Activated T-helper 9 cell treated with anti-CD3 and anti-CD28 coated beads, Interleukin-2, amount 50 U/mL, for 16 hours (primary cell): ENCODE measurements around the gene YTHDC1.
"Not testable (repeated sequence)": the region's sequence is repeated elsewhere in the genome, so short reads cannot be mapped to it uniquely, and the experiment has no call there.

Experiments
- DNase-seq: peaks from one replicate; pipeline ENCODE4 v3.0.0-alpha.2; 2020; ENCODE audit warnings: low read depth

YTHDC1 gene

DNA sequence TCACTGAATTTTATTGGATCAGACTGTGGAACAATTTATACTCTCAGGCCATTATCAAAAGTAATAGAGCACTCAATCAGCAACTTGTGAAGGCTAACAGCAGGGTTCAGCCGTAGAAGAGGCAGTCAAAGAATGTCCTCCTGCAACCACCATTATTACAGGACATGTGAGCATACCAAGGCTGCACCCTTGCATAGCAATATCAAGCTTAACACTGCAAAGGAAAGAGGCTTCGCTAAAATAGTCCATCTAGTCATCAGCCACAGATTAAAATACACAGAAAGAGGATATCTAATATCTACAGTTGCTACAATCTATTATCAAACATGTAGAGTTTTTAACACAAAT is 61.5 kb downstream of the YTHDC1 start:
- DNase-seq: no peak

DNA sequence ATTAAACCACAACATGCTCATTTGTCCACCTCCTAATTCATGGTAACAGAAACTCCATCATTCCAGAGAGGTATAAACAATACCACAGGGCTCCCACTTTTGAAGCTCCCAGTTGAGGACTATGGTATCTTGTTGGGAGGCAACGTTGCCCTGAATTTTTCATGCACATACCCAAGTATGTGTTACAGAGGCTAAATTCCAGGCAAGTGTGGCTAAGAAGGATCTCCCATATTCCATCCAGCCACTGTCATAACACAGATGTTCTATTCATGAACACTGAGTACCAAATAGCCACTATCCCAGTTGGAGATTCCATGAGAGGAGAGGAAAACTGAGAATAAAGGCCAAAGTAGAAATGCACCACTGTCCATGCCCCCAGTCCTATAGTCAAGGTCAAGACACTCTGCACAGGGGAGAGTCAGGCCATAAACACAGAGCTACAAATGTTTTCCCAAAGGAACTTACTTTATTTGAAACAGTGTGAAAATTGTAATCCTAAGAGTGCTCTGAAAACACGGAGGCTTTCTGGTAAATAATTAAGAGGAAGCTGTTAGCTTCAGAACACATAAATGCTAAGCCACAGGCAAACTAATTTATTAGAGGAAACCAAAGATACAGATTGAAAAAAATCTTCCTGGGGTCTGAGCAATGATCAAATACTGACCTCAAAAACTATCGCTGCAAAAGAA is 62.0 kb downstream of the YTHDC1 start:
- DNase-seq: no peak

DNA sequence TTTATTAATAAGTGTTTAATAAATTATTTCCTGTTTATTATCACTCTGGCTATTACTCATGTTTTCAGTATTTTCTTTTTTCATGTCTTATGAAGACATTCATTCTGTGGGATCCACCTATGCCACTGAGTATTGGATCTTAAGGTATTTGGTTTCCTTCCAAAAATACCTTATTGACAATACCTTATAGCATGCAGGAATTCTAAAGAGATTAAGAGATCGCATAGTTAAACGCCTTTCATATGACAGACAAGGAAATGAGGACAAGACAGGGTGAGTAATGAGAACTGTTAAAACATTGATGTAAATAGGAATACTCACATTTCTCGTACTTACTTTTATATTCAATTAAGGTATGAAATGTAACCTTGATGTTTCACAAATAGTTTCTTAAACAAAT is 66.2 kb downstream of the YTHDC1 start:
- DNase-seq: no peak

DNA sequence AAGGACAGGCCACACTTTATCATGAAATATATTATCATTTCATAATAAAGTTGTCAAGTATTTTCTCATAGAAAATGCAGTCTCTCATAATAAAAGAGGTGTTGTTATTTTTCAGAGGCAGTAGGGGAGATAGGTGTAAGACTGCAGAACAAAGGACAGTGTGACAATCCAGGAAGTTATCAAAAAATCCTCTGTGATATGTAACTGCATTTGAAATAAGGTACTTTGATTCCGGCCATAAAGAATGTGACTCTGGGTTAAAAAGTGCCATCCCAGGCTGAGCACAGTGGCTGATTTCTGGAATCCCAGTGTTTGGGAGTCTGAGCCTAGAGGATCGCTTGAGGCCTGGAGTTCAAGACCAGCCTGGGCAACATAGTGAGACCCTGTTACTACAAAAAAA is 66.8 kb downstream of the YTHDC1 start:
- DNase-seq: no peak

DNA sequence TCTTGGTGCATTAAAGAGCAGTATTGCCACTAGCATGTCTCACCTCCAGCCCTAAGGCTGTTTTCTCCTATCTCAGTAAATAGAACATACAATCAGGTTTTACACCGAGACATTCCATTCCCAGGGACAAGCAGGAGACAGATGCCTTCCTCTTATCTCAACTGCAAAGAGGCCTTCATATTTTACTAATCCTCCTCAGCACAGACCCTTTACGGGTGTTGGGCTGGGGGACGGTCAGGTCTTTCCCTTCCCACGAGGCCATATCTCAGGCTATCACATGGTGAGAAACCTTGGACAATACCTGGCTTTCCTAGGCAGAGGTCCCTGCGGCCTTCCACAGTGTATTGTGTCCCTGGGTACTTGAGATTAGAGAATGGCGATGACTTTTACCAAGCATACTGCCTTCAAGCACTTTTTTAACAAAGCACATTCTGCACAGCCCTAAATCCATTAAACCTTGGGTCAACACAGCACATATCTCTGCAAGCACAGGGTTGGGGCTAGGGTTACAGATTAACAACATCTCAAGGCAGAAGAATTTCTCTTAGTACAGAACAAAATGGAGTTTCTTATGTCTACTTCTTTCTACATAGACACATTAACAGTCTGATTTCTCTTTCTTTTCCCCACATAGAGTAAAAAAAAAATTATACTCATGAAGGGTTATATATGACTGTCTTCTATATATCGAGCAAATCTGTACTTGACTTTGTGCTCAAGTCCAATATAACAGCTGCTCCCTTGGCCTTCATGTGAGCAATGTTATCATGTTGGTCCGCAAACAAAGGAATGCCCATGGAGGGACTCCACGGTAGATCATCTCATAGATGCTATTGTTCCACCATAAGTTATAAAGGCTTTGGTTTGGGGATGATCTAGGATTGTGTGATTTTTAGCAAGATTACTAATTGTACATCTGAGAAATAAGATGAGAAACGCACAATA is 67.8 kb downstream of the YTHDC1 start:
- DNase-seq: not testable (repeated sequence)

DNA sequence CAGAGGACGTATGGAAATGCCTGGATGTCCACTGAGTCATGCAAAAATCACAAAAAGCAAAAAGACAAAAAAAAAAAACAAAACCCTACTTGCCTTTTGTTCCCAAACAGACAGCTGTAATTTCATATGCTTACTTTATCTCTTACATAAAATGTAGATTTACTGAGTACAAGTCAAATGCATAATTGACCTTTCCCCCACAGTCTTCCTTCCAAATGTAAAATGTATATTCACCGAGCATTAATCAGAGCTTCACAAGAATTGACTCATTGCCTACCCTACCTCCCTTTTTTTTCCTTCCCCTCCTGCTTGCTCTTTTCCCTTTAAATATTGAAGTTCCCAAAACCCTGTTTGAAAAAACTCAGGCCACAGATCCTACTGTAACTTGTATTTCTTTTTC is 71.9 kb downstream of the YTHDC1 start:
- DNase-seq: no peak

DNA sequence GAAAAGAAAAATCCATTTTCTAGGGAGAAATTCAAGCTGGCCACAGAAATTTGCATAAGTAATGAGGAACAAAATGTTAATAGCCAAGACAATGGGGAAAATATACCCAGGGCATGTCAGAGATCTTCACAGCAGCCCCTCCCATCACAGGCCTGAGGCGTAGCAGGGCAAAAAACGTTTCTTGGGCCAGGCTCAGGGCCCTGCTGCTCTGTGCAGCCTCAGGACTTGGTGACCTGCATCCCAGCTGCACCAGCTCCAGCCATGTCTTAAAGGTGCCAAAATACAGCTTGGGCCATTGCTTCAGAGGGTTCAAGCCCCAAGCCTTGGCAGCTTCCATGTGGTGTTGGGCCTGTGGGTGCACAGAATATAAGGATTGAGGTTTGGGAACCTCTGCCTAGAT is 72.3 kb downstream of the YTHDC1 start:
- DNase-seq: no peak

DNA sequence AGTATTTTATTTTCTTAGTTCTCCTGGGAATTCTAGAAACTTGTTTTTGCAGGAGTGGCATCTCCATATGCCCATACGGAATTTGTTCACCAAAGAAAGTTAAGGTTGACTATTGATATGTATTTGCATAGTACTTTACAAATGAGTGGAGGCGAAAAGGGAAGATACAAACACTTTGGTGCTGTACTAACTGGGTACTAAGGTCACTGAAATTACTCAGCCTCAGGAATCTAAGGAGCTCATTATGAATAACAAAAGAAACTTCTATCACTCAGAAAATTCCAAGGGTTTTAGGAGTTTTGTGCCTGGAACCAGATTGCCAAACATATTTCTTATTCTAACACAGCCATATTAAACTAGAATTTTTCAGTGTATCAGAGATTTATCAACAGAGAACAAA is 77.0 kb downstream of the YTHDC1 start:
- no peak for DNase-seq

DNA sequence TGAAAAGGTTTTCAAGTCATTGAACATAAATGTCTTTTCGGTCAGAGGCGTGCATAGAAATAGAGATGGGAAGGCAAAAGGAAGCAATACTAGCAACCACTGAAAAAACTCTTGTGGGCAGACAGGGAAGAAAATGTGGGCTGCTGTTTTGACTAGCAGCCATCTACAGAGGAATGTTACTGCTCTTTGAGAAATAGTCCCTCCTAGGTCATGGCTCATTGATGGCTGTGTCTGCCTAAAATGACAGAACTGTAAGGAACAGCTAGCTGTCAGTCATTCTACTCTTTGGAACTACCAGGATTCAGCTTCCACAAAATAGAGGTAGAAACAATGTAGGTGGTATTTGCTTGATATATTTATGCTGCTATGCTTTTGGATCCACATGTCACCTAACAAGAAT is 77.5 kb downstream of the YTHDC1 start:
- DNase-seq: no peak

DNA sequence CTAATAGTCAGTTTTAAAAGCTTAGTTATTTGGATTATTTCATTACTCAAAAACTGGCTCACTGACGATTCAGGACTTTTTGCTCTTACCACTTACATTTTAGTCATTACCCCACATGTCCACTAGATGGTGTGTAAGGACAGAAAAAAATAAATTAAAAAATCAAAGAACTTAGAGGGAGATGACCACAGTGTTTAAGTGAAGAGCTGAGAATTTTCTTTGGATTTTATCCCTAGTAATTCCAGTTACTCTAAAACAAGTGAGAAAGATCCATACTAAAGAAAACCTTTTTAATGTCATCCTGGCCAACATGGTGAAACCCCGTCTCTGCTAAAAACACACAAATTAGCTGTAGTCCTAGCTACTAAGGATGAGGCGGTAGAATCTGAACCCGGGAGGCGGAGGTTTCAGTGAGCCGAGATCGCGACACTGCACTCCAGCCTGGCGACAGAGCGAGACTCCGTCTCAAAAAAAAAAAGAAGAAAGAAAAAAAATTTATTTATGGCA is 78.0 kb downstream of the YTHDC1 start:
- DNase-seq: no peak

DNA sequence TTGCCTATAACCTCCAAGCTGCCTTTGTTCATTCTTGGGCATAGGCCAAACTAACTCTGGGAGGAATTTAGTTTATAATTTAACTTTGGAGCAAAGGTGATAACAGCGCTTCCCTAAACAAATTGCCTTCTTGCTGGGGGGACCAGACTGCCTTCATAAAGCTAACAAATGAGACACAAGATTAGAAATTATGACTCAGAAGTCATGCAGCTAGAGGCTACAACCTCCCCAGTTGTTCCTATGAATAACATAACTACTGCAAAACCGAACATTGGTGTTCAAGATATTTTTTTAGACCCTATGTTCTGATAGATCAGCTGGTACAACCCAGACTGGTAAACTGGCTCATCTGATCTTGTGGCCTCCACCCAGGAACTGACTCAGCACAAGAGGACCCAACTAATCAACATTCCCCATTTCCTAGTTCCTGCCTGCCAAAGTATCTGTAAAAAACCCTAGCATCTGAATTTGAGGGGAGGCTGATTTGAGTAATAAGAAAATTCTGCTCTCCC is 82.4 kb downstream of the YTHDC1 start:
- DNase-seq: no peak

DNA sequence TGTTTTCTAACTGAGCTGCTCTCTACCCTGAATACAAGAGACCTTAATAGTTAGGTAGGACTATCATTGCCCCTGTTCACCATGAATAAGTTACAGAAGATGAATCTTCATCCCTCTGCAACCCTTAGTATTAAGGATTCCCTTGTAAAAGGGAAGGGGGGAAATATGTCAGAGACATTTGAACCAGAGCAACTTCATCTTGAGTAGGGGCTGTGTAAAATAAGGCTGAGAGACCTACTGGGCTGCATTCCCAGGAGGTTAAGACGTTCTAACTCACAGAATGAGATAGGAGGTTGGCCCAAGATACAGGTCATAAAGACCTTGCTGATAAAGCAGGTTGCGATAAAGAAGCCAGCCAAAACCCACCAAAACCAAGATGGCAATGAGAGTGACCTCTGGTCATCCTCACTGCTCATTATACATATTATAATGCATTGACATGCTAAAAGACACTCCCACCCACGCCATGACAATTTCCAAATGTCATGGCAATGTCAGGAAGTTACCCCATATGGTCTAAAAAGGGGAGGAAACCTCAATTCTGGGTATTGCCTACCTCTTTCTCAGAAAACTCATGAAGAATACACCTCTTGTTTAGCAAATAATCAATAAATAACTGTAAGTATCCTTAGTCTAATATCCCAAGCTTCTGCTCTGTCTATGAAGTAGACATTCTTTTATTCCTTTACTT is 84.9 kb downstream of the YTHDC1 start:
- DNase-seq: no peak
